OCI-LY3 (cell line): Measurements from ENCODE around the gene ATN1.

Experiments
- CTCF ChIP-seq: fragments of 200-600, 300-600 bp; sonication (generic); IDR thresholded peaks from 2 replicates; pipeline ENCODE4 v1.5.1; 2014; ENCODE audit warnings: antibody characterized with exemption, low read length, low read depth
- EZH2phosphoT487 ChIP-seq: fragments of 200-600 bp; shearing (Covaris generic); IDR thresholded peaks from 2 replicates; pipeline ENCODE4 v1.6.1; 2018; ENCODE audit warnings: antibody characterized with exemption, mixed run types, low read depth

GRCh38 chr12:6954316-6955107 lies 26.8 kb downstream of the ATN1 start:
- TF ChIP-seq CTCF (no peak), EZH2phosphoT487 (no peak)
